OCI-LY7 (cell line): ENCODE measurements around the gene REC8. TPM values are rescaled to one million over a fixed set of nuclear protein-coding genes. Genes with fewer than 3 reads are reported as not detected.

Experiments used
- Bru-seq: library from RNA; stranded (reverse); fragments of 400-500 nt; gene quantifications from one replicate; lab custom pipeline; 2021; lab: Mats Ljungman, UMichigan
- BruChase-seq, 2 experiments: library from RNA; stranded (reverse); fragments of 400-500 nt; gene quantifications; one replicate each; lab custom pipeline; 2021; lab: Mats Ljungman, UMichigan
- BruUV-seq: library from RNA; stranded (reverse); fragments of 400-500 nt; replicated peaks from 2 replicates; lab custom pipeline; 2021; lab: Mats Ljungman, UMichigan
- CTCF ChIA-PET: fragments of 300-600 bp; sonication (Branson Sonifier 250); formaldehyde crosslinking; loops from one replicate; lab custom pipeline; 2022; ENCODE audit warnings: antibody characterized with exemption; ENCODE audit not compliant: unreplicated experiment; lab: Charles Lee
- POLR2A ChIA-PET: fragments of 300-600 bp; sonication (Branson Sonifier 250); formaldehyde crosslinking; loops from one replicate; lab custom pipeline; 2022; ENCODE audit warnings: antibody characterized with exemption; lab: Charles Lee
- DNase-seq: peaks from one replicate; pipeline ENCODE4 v3.0.0-alpha.2; 2015; ENCODE audit warnings: low spot score
- H2AFZ ChIP-seq: fragments of 200-600 bp; sonication (generic), shearing (Covaris generic); 2 replicates; pipeline ENCODE4 v1.6.1; 2014; ENCODE audit warnings: mild to moderate bottlenecking, antibody characterized with exemption, low read length, moderate library complexity
- H3K27ac ChIP-seq: fragments of 200-600 bp; sonication (generic); 2 replicates; pipeline ENCODE4 v1.5.1; 2014; ENCODE audit warnings: mixed run types, low read depth, mild to moderate bottlenecking, moderate library complexity, low read length, inconsistent platforms; ENCODE audit not compliant: poor library complexity, severe bottlenecking
- H3K36me3 ChIP-seq: fragments of 200-600 bp; sonication (generic); 2 replicates; pipeline ENCODE4 v1.6.1; 2014; ENCODE audit warnings: mild to moderate bottlenecking, antibody characterized with exemption, low read length, moderate library complexity, mixed read lengths; ENCODE audit not compliant: insufficient read depth
- H3K4me1 ChIP-seq: fragments of 200-600 bp; sonication (generic); 2 replicates; pipeline ENCODE4 v1.5.1; 2014; ENCODE audit warnings: mild to moderate bottlenecking, low read length; ENCODE audit not compliant: insufficient read depth, poor library complexity, severe bottlenecking
- H3K4me2 ChIP-seq: fragments of 200-600 bp; sonication (generic); 2 replicates; pipeline ENCODE4 v1.6.1; 2014; ENCODE audit warnings: mild to moderate bottlenecking, low read length
- H3K4me3 ChIP-seq: fragments of 200-600 bp; sonication (generic); 2 replicates; pipeline ENCODE4 v1.5.1; 2014; ENCODE audit warnings: mild to moderate bottlenecking, low read depth, low read length; ENCODE audit not compliant: poor library complexity, severe bottlenecking
- H3K79me2 ChIP-seq: fragments of 200-600 bp; sonication (generic); 2 replicates; pipeline ENCODE4 v1.6.1; 2016; ENCODE audit warnings: low read depth, mild to moderate bottlenecking, low read length, moderate library complexity, mixed read lengths; ENCODE audit not compliant: insufficient read depth
- H3K9me2 ChIP-seq: fragments of 200-600 bp; sonication (generic); 2 replicates; pipeline ENCODE4 v1.6.1; 2016; ENCODE audit warnings: mild to moderate bottlenecking, low read length, mixed read lengths; ENCODE audit not compliant: insufficient read depth
- H3K9me3 ChIP-seq: fragments of 200-600 bp; sonication (generic); 2 replicates; pipeline ENCODE4 v1.6.1; 2014; ENCODE audit warnings: mild to moderate bottlenecking, mixed run types, low read length, mixed read lengths
- H4K20me1 ChIP-seq: fragments of 200-600 bp; sonication (generic); 2 replicates; pipeline ENCODE4 v1.6.1; 2014; ENCODE audit warnings: mild to moderate bottlenecking, antibody characterized with exemption, low read length, moderate library complexity, mixed read lengths; ENCODE audit not compliant: insufficient read depth
- CTCF ChIP-seq: fragments of 200-600 bp; sonication (generic); conservative IDR thresholded peaks from 2 replicates; pipeline ENCODE4 v1.5.1; 2014; ENCODE audit warnings: mild to moderate bottlenecking, antibody characterized with exemption, low read length, moderate library complexity, mixed read lengths
- EZH2phosphoT487 ChIP-seq: fragments of 200-600 bp; sonication (generic); IDR thresholded peaks from 2 replicates; pipeline ENCODE4 v1.6.1; 2018; ENCODE audit warnings: low read depth, borderline replicate concordance, mild to moderate bottlenecking, mixed run types, antibody characterized with exemption, low read length, moderate library complexity, mixed read lengths
- intact Hi-C: fragments of 100-400 bp; cut with micrococcal nuclease; formaldehyde crosslinking; loops from one replicate; pipeline ENCODE4 v1.10.0; 2022; ENCODE audit not compliant: unreplicated experiment
- long read RNA-seq: library from polyadenylated mRNA; stranded (forward); transcript quantifications from one replicate; pipeline ENCODE4 v2.0.0, GENCODE V29; 2022
- total RNA-seq, 2 experiments: library from RNA; depleted of rRNA in 1 of 2; stranded (reverse); fragments of >200 nt in 1 of 2; shearing (Covaris generic) in 1 of 2; gene quantifications; 2 replicates each; pipeline ENCODE4 v1.2.3, GENCODE V29; 2014 to 2022

Gene REC8
- total RNA-seq (2014; rRNA removed; shearing (Covaris generic)) (4.3 and 9.8 TPM in 2 replicates), total RNA-seq (2022) (12.6 and 14.2 TPM in 2 replicates), Bru-seq, nascent RNA (percentile 45 among the genes with signal in this experiment), BruChase-seq, experiment 1, labeled RNA remaining after a 6-hour chase (percentile 46 among the genes with signal in this experiment), BruChase-seq, experiment 2, labeled RNA remaining after a 2-hour chase (percentile 46 among the genes with signal in this experiment)
- long read RNA-seq, partial matches to known transcripts = 1 of 3 reads
- long read RNA-seq, other reads (novel, unspliced or antisense) = 2 of 3 reads

- no peaks in the 10 kb centered on the region for H3K79me2 ChIP-seq
- ChIA-PET CTCF (no interaction called here), POLR2A (no interaction called here)
- H3K9me2 ChIP-seq = no peaks in the 10 kb centered on the region
- H3K4me1 ChIP-seq = no peaks in the 10 kb centered on the region
- intact Hi-C loops = no loop called here
- H3K27ac ChIP-seq = no peak within 1 kb of the TSS
- BruUV-seq = no TSS peak
- H3K9me3 ChIP-seq = no peaks in the 10 kb centered on the region
- TF ChIP-seq EZH2phosphoT487 (no peak), CTCF (no peak)
- DNase-seq = no peak
- H3K36me3 ChIP-seq = 0 out of 2 replicates have a peak, but pooled peaks cover 1% of the 10 kb centered on the region
- H4K20me1 ChIP-seq = no peaks in the 10 kb centered on the region
- no peak within 1 kb of the TSS for H2AFZ ChIP-seq
- no peak within 1 kb of the TSS for H3K4me3 ChIP-seq
- H3K4me2 ChIP-seq = no peak within 1 kb of the TSS
Measured at GRCh38 chr14:24171422-24172260, at the start of gene REC8. Gene REC8 (plus strand): TSS chr14:24172080. CDS start chr14:24172553, 473 bp downstream.

DNA sequence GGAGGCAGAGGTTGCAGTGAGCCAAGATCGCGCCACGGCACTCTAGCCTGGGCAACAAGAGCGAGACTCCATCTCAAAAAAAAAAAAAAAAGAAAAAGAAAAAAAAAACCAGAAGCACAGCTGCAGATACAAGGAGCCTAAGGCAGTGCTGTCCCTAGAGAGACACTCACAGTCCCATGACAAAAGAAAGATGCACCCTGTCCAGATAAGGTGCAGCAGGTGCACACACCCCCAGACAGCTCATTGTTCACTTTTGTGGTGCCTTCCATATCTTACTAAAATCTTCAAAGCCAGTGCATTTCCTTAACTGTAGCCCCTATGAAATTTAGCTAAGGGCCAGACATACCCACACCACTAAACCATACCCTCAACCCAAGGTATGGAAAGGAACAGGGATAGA is 49.5 kb upstream of the REC8 start:
- Histone ChIP-seq H4K20me1 (no peaks in the 10 kb centered on the region), H3K4me1 (peaks cover 3% of the 10 kb centered on the region), H3K36me3 (peaks cover 55% of the 10 kb centered on the region), H3K79me2 (no peaks in the 10 kb centered on the region), H3K27ac (no peak overlapping the region), H2AFZ (no peak overlapping the region), H3K9me3 (no peaks in the 10 kb centered on the region), H3K4me2 (no peak overlapping the region), H3K9me2 (no peaks in the 10 kb centered on the region), H3K4me3 (no peak overlapping the region)
- intact Hi-C loops = no loop called here
- ChIA-PET CTCF (no interaction called here), POLR2A (interaction anchor here (0.8 kb wide), 1 partner anchor 14 kb away, joined by 3 read pairs; the partner anchor contains the start of gene PSME1)
- no TSS peak for BruUV-seq
- no peak for TF ChIP-seq EZH2phosphoT487
- no peak for TF ChIP-seq CTCF
- no peak for DNase-seq
